GM18508 (cell line): ENCODE data around the gene TES.
"Not testable (repeated sequence)": the region's sequence is repeated elsewhere in the genome, so short reads cannot be mapped to it uniquely, and the experiment has no call there.

Experiments used
- ATAC-seq: cut with Tn5 transposase; IDR thresholded peaks from one replicate; pipeline ENCODE4 v1.9.1; 2021; ENCODE audit warnings: moderate number of reproducible peaks; ENCODE audit not compliant: insufficient read depth, unreplicated experiment

TES gene

DNA sequence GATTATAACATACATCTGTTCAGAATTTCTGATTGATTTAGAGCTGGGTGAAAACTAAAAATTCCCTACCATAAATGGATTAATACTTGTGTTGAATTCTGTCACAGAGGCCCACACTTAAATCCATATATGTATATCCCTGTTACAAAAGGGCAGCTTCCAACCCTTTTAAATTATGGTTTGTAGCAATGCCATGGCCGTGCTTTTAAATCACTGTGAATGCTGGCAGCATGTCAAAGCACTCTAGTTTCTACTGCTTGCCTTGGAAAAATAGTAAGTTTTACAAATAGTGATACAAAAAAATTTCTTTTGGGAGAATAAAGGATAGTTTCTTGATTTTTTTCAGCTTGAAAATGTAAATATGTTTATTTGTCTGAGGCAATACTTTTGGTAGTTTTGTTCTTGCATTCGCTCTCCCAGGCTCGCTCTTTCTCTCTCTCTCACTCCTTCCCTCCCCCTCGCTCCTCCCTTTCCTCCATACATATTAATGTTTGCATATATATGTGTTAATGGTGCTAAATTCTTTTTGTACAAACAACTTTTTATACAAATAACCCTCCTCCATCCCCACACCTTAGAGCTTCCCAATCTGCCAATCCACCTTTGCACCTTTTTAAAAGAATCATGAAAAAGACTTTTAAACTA is 29.8 kb downstream of the TES start:
- no peak for ATAC-seq

DNA sequence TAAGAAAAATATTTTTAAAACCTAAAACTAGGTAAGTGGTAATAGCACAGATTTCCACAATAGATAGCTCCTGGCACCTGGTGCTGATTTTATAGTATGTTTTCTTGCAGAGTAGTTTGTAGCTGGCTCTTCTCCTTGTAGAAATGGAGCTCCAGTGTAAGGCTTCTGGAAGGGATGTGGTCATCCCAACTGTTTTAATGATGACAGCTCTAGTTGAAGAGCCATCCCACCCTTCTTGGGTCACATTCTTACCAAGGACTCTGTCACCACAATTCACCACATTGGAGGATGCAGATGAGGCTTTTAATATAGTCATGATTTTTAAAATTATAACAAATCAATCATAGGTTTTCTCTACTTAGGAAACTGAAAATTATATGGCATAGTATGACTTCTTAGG is 31.0 kb downstream of the TES start:
- ATAC-seq = no peak

DNA sequence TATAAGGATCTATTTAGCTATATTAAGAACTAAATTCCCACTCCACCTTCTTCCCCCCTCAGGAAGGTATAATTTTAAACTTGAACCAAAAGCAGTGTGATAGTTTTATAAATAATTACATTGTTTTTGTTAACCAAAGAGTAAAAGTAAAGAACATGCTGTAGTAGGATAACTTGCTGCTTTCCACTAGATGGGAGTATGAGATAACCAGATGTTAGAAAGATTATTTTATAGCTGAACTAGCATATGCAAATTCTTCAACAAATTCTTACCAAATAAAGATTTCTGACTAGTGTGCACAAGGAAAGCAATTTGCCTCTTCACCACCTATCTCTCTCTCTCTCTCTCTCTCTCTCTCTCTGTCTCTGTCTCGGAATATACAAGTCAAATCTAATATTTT is 31.8 kb downstream of the TES start:
- ATAC-seq = no peak

DNA sequence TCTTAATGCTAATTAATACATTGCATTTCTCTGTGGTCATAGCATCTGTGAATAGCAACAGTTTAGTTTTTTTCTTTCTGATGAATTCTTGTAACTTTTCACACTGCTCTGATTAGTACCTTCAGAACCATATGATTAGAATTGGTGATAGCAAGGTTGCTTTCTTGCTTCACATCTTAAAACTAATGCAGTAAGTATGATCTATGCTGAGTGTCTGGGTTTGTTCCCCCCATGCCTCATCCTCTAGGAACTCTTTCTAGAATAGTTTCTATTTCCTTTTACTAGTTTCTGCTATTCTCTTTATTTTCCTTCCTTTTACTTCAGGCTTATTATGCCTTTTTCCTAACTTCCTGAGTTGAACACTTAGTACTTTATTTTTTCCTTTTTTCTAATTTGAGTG is 32.4 kb downstream of the TES start:
- no peak for ATAC-seq

DNA sequence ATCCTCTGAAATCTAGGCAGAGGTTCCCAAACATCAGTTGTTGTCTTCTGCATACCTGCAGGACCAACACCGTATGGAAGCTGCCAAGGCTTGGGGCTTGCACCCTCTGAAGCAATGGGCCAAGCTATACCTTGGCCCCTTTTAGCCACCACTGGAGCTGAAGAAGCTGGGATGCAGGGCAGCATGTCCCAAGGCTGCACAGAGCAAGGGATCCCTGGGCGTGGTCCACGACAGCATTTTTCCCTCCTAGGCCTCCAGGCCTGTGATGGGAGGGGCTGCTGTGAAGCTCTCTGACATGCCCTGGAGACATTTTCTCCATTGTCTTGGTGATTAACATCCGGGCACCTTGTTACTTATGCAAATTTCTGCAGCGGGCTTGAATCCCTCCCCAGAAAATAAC is 34.5 kb downstream of the TES start:
- not testable (repeated sequence) for ATAC-seq

DNA sequence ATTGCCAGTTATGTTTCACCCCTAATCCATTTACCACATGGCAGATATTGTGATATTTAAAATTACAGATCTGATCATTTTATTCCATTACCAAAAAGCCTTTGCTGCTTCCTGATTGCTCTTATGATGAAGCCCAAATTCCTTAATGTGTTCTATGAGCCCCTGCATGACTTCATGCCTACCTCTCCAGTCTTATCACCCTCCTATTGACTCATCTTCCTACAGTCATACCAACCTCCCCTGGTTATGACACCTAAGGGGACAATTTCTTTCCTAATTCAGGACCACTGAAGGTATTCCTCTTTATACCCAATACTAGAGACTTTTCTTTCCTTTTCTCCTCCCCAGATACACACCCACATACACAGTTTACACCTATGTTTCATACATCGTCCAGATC is 36.0 kb downstream of the TES start:
- ATAC-seq = no peak

DNA sequence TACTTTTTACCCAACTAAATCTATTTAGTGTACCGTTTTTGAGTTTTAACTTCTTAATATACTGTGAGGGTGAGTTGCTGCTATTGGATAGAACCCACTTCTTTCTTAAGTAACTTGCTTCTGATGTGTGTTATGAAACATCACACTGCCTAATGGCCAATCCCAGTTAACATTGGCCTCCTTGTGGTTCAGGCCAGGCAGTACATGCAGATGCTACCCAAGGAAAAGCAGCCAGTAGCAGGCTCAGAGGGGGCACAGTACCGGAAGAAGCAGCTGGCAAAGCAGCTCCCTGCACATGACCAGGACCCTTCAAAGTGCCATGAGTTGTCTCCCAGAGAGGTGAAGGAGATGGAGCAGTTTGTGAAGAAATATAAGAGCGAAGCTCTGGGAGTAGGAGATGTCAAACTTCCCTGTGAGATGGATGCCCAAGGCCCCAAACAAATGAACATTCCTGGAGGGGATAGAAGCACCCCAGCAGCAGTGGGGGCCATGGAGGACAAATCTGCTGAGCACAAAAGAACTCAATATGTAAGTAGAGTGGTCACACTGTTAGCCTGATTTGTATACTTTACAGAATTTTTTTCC is 39.7 kb downstream of the TES start:
- ATAC-seq = peak; percentile 60

DNA sequence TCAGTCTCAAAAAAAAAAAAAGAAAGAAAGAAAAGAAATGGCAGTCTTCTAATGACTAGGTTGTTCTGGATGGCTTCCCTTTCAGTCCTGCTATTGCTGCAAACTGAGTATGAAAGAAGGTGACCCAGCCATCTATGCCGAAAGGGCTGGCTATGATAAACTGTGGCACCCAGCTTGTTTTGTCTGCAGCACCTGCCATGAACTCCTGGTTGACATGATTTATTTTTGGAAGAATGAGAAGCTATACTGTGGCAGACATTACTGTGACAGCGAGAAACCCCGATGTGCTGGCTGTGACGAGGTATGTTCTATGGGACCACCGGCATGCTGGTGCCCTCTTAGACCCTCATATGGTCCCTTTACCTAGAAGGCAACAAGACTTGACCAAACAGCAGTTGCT is 41.3 kb downstream of the TES start:
- no peak for ATAC-seq

DNA sequence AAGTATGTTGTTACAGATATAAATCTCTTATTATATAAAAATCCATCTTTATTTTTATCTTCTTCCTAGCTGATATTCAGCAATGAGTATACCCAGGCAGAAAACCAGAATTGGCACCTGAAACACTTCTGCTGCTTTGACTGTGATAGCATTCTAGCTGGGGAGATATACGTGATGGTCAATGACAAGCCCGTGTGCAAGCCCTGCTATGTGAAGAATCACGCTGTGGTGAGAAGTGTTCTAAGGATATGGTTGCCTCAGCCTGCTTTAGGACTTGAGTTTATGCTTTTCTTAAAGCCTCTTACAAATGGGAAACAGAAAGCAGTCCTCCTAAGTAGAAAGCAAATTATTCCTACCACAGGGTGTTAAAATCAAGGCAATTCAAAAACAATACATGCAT is 41.9 kb downstream of the TES start:
- no peak for ATAC-seq

DNA sequence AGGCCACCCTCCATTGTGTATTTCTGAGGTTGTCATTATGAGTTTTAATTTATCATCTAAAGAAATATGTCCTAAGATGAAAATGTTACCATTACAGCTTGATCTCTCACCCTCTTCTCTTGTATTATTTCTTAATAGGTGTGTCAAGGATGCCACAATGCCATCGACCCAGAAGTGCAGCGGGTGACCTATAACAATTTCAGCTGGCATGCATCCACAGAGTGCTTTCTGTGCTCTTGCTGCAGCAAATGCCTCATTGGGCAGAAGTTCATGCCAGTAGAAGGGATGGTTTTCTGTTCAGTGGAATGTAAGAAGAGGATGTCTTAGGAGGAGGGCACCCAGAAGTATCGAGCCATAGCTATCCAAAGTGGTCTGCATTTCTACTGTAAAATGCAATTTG is 46.8 kb downstream of the TES start:
- ATAC-seq = no peak

DNA sequence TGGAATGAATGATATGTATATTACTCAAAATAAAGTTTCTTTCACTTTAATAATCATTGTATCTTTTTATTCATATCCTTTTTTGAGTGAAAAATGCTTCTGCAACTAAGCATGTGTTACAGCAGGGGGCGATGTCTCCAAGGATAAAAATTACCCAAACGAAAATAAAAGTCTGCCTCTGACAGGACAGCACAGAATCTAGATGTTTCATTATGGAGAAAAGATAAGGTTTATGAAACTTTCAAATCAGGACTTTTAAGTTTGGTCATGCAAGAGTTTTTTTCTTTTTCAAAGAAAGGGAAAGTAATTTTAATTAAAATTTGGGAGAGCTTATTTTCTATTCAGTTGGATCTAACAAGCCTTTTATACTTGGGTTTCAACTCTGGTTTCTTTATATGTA is 48.4 kb downstream of the TES start:
- ATAC-seq = no peak

DNA sequence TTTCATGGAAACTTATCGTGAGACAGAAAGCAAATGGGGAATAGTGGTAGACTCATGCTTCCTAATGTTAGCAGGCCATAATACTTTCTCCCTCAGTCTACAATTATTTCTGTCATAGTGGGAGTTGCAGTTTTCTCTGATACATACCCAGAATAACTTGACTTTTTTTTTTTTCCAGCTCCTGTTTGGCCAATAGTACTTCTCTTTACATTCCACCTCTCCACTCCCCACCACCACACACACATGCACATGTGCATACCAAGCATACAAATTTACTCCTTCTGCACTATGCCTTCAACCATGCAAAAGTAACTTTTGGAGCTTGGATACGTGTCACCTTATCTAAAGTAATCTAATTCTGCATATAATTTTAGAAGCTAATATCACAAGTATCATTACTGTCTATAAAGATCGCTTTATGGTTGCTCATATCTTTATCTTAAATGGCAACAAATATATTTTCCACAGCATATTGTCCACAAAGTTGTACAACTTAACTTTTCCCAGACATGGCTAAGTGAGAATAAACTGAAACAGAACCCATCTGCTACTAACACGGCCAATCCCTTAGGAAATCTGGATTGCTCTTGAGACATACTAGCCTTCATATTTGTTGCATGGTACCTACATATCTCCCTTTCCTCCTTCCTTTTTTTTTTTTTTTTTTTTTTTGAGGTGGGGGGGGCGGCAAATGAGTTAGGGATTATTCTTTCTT is 49.0 kb downstream of the TES start:
- no peak for ATAC-seq

DNA sequence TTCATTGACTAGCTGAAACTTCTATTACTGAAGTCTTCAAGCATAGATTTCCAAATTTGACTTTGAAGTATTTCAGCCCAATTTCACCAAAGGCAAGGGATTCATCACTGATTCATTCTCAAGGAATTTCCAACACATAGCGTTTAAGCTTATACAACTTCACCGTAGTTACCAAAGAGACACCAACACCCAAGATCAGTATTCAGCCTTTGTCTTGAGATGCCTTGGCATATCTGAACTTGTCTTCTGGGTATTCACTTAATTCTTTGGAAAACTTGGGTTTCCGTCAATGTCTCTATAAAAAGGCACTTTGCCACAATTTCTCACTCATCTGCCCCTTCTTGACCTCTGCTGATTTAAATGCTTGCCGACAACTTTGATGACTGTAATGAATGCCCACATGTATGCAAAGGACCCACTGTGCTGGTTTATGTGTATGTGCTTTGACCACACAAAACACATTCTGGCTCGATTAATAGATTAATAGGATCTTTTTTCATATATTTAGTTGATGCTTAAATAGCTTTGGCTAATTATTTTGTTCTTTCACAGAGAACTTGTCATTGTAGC is 49.6 kb downstream of the TES start:
- ATAC-seq = no peak

DNA sequence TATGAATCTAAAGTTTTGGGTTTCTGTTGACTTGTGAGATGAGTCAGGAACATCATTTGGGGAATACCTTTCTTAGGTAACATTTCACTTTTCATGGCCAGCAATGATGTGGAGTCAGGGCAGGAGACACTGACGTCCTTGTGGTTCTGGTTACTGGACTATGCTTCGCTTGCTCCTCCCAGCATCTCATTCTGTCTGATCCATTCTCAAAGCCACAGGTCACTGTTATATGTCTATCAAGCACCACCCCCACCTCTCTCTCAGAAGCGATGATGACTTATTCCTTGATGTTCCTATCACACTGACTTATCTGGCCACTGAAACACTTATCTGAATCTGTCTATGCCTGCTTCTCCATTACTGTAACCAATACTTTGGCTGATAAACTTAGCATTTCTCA is 51.6 kb downstream of the TES start:
- no peak for ATAC-seq

DNA sequence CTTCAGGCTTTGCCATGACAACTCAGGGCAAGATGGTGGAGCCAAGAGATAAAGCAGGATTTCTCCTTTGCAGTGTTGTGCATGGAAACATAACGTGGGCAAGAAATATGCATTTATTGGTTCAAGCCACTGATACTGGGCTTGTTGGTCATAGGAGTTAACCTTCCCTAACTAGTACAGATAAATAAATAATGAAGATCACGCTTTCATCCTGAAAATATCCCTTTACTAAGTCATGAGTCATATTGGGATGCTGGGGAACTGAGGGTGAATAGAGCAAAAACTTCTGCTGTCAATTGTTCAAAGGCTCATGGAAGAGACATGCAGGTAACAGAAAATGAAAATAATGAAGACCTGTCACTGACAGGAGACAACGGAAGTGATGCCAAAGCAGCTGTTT is 55.5 kb downstream of the TES start:
- ATAC-seq = no peak

DNA sequence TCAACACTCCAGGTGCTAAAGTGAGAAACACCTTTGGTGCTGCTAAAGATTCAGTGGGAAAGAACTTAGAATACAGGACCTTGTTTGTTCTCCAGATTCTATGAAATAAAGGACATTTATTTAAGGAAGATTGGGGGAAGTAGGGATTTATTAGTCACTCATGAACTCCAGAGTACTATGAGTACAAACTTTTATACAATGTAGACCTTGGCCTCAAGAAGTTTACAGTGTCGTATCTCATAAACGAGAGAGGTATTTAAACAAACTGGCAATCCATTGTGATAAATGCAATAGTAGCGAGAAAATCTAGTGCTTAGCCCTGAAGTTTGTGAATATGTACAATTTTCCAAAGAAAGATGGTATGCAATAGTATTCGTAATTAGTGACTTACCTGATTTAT is 59.1 kb downstream of the TES start:
- ATAC-seq = no peak

DNA sequence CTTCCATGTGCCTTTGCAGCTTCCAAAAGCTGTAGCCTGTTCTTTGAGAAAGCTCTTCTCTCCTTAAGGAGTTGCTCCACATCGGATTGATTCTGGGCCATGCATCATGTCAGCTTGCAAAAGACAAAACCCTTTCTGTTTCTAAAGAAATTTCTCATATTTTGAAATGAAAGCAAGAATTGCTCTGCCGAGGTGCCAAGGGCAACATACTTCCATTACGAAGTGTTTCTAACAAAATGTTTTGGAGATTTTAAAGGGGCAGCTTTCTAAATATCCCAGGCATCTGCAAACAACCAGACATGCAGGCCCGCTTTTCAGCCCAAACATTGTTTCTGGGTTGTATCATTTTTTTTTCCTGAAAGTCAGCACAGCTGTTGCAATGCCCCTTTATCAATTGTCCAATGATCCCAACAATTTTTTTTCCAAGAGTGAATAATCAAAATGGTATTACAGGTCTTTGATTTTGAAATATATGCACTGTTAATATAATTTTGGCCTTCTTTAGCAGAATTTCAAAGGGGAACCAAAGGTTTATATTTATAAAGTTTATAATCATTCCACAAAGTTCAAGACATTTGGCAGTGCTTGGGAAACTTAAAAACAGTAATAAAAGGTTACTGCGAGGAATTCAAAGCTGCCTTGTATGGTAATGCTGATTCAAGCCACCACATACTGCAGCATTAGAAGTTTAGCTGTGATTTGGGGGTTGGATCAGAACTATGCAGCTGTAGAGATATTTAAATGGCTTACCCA is 61.0 kb downstream of the TES start:
- no peak for ATAC-seq

DNA sequence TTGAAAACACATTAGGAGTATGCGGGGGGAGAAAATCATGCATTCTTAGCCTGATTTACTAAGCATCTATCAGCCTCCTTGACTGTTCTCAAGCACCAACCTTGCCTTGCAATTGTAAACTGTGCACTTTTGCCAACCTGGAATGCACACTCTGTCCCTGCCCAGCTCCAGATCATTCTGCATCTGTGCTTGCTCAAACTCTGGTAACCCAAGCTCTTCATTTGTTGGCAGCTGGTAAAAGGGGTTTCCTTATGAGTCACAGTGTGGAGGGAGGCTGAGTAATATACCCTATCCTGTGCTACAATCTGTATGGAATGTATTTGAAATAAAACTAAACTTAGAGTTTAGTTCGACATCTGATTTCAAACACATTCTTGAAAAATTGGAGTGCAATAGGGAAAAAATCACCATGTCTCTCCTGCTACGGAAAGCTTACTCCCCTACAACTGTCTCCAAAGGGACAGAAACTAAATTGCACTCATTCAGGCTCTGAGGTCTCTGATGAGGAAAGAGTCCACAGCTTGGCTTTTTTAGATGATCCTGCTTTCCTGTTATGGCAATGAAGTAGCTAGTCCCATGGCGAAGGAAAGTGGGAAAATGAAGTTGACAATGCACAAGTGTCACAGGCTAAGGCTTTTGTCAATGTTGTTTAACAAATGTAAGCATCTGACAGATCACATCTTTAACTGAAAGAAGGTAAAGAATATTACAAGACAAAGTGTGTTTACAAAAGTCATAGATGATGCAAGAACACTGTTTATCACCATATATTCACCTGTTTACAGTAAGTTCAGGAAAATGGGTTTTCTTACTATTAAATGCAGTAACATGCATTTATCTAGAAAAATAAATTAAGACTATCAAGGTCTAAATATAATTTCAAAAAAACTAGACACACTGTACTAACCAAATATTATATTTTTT is 61.9 kb downstream of the TES start:
- no peak for ATAC-seq

DNA sequence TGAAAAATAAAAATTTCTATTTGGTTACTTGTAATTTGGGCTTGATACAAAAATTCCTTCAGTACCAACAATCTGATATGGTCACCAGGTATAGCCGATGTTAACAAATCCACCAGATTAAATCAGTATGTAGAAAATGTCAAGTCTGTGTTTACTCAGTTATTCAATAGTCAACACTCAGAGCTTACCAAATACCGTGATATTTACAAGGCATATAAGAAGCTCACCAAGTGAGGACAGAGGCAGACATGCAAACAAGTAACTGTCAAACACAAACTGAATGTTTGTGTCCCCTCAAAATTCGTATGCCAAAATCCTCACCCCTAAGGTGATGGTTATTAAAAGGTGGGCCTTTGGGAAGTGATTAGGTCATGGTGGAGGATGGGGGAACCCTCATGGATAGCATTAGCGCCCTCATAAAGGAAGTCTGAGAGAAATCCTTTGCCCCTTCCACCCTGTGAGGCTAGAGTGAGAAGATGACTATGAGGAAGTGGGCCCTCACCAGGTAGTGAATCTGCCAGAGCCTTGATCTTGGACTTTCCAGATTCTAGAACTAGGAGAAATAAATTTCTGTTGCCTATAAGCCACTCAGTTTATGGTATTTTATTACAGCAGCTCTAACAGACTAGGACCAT is 63.1 kb downstream of the TES start:
- no peak for ATAC-seq
